Endothelial cell of umbilical vein (primary cell): ENCODE data around the gene MICALL2. TPM values are rescaled to one million over a fixed set of nuclear protein-coding genes. Genes with fewer than 3 reads are reported as not detected.

Experiments
- BruUV-seq: library from RNA; stranded (reverse); fragments of 400-500 nt; replicated peaks from 2 replicates; lab custom pipeline; 2021; lab: Mats Ljungman, UMichigan
- CTCF ChIA-PET: fragments of 300-600, 350-600 bp; sonication (Branson Sonifier 250); formaldehyde crosslinking; loops from one replicate; lab custom pipeline; 2021; ENCODE audit warnings: antibody characterized with exemption, inconsistent platforms; lab: Charles Lee
- POLR2A ChIA-PET: fragments of 300-600, 350-600 bp; sonication (Branson Sonifier 250); formaldehyde crosslinking; loops from one replicate; lab custom pipeline; 2021; ENCODE audit warnings: antibody characterized with exemption, inconsistent platforms; lab: Charles Lee
- DNase-seq: peaks from one replicate; pipeline ENCODE4 v3.0.0-alpha.2; 2011; ENCODE audit warnings: low read depth, low spot score
- FAIRE-seq: peaks from 2 replicates; lab custom pipeline; 2011; peaks lifted over from hg19 to GRCh38; lab: Jason Lieb, UNC
- H2AFZ ChIP-seq: 2 replicates; pipeline ENCODE4 v1.6.0; 2012; ENCODE audit warnings: low read depth, low read length, control low read depth, inconsistent platforms
- H3K27ac ChIP-seq: 2 replicates; pipeline ENCODE4 v1.5.1; 2011; ENCODE audit warnings: low read depth, mild to moderate bottlenecking, control low read depth, low read length, moderate library complexity; ENCODE audit not compliant: insufficient read depth
- H3K27me3 ChIP-seq, 2 experiments: 2 replicates each; pipeline versions ENCODE4 v1.6.0 to v1.6.1; 2011; ENCODE audit warnings: low read length in 2 of 2, mixed read lengths in 1 of 2; ENCODE audit not compliant: control insufficient read depth in 2 of 2, insufficient read depth in 2 of 2
- H3K36me3 ChIP-seq, 2 experiments: 2 replicates in 1 of 2; 3 replicates in 1 of 2; pipeline ENCODE4 v1.5.1; 2011; ENCODE audit warnings: low read length in 2 of 2, mild to moderate bottlenecking in 1 of 2, moderate library complexity in 1 of 2; ENCODE audit not compliant: control insufficient read depth in 2 of 2, insufficient read depth in 2 of 2; ENCODE audit errors: extremely low read depth in 1 of 2
- H3K4me1 ChIP-seq: 3 replicates; pipeline ENCODE4 v1.5.1; 2011; ENCODE audit warnings: mild to moderate bottlenecking, low read length; ENCODE audit not compliant: control insufficient read depth, insufficient read depth; ENCODE audit errors: extremely low read depth
- H3K4me2 ChIP-seq: 2 replicates; pipeline ENCODE4 v1.6.1; 2011; ENCODE audit warnings: low read length, control low read depth, mixed read lengths; ENCODE audit not compliant: insufficient read depth
- H3K4me3 ChIP-seq, 3 experiments: fragments of 200-600 bp in 1 of 3; sonication (generic), shearing (Covaris generic) in 1 of 3; replicated peaks in 1 of 3; 2 replicates each; pipeline ENCODE4 v1.5.1; 2011 to 2016; ENCODE audit warnings: control low read depth in 3 of 3, low read length in 3 of 3, mild to moderate bottlenecking in 2 of 3, inconsistent platforms in 1 of 3, low read depth in 1 of 3, moderate library complexity in 1 of 3; ENCODE audit not compliant: insufficient read depth in 1 of 3
- H3K79me2 ChIP-seq: 2 replicates; pipeline ENCODE4 v1.6.0; 2012; ENCODE audit warnings: low read length, inconsistent platforms; ENCODE audit not compliant: control insufficient read depth, insufficient read depth
- H3K9ac ChIP-seq: replicated peaks from 2 replicates; pipeline ENCODE3; 2011; ENCODE audit warnings: low read length, control low read depth; ENCODE audit not compliant: insufficient read depth; ENCODE audit errors: extremely low read depth
- H3K9me1 ChIP-seq: replicated peaks from 3 replicates; pipeline ENCODE4 v1.6.0; 2011; ENCODE audit warnings: mild to moderate bottlenecking, low read length; ENCODE audit not compliant: control insufficient read depth, insufficient read depth; ENCODE audit errors: extremely low read depth
- H3K9me3 ChIP-seq: replicated peaks from 2 replicates; pipeline ENCODE4 v1.5.1; 2012; ENCODE audit warnings: low read length, inconsistent platforms; ENCODE audit not compliant: control insufficient read depth, insufficient read depth
- H4K20me1 ChIP-seq: replicated peaks from 2 replicates; pipeline ENCODE3; 2011; ENCODE audit warnings: mild to moderate bottlenecking, low read length; ENCODE audit not compliant: control insufficient read depth, insufficient read depth; ENCODE audit errors: extremely low read depth
- CTCF ChIP-seq, 2 donors: IDR thresholded peaks; 1 replicate in 1 of 2; 2 replicates in 1 of 2; pipeline ENCODE4 v1.5.1; 2011; ENCODE audit warnings: low read length in 2 of 2, mild to moderate bottlenecking in 2 of 2, moderate library complexity in 2 of 2, control low read depth in 1 of 2, inconsistent platforms in 1 of 2, low read depth in 1 of 2; ENCODE audit not compliant: insufficient read depth in 1 of 2; ENCODE audit errors: extremely low read depth in 1 of 2
- EZH2 ChIP-seq: IDR thresholded peaks from 2 replicates; pipeline ENCODE4 v1.6.1; 2012; ENCODE audit warnings: borderline replicate concordance, low read depth, mild to moderate bottlenecking, moderate library complexity, low read length, inconsistent platforms; ENCODE audit not compliant: severe bottlenecking
- FOS ChIP-seq: IDR thresholded peaks from 2 replicates; pipeline ENCODE4 v1.6.1; 2011; ENCODE audit warnings: mild to moderate bottlenecking, low read length, moderate library complexity, borderline replicate concordance; ENCODE audit not compliant: insufficient read depth
- GATA2 ChIP-seq: IDR thresholded peaks from 2 replicates; pipeline ENCODE4 v1.7.0; 2011; ENCODE audit warnings: low read depth, mild to moderate bottlenecking, moderate library complexity, mixed read lengths, low read length; ENCODE audit not compliant: insufficient read length, insufficient read depth
- JUN ChIP-seq: IDR thresholded peaks from 2 replicates; pipeline ENCODE4 v1.6.1; 2011; ENCODE audit warnings: borderline replicate concordance, low read depth; ENCODE audit not compliant: insufficient read length, insufficient read depth
- MAX ChIP-seq: IDR thresholded peaks from 2 replicates; pipeline ENCODE4 v1.6.1; 2011; ENCODE audit not compliant: insufficient read depth, insufficient read length
- MYC ChIP-seq: IDR thresholded peaks from one replicate; pipeline ENCODE4 v1.6.1; 2011; ENCODE audit warnings: mild to moderate bottlenecking, low read depth, low read length
- POLR2A ChIP-seq: IDR thresholded peaks from 2 replicates; pipeline ENCODE4 v1.6.1; 2012; ENCODE audit warnings: low read depth, mild to moderate bottlenecking, control low read depth, low read length
- POLR2AphosphoS5 ChIP-seq: IDR thresholded peaks from 2 replicates; pipeline ENCODE4 v1.6.1; 2012; ENCODE audit warnings: low read depth, mild to moderate bottlenecking, control low read depth, low read length, moderate library complexity; ENCODE audit not compliant: insufficient read depth
- dilution Hi-C: fragments of 300-500 bp; cut with MboI; formaldehyde crosslinking; loops from one replicate; pipeline ENCODE4 v1.15.0; 2019; ENCODE audit warnings: low sequenced_read_pairs; ENCODE audit not compliant: extremely low pct_ligation_motif_present
- intact Hi-C: fragments of 100-400 bp; cut with micrococcal nuclease; formaldehyde crosslinking; loops from one replicate; pipeline ENCODE4 v1.10.0; 2022
- polyA plus RNA-seq, 4 experiments: library from polyadenylated mRNA; depleted of rRNA in 3 of 4; stranded (reverse) in 3 of 4; unstranded in 1 of 4; fragments of >200 nt; gene quantifications; 2 replicates each; pipeline versions ENCODE4 v1.2.1 to v1.2.3, GENCODE V29; 2011 to 2012; ENCODE audit warnings: missing spikeins in 1 of 4
- total RNA-seq: library from RNA; stranded (reverse); gene quantifications from 2 replicates; pipeline ENCODE4 v1.2.3, GENCODE V29; 2021

MICALL2 gene
- total and polyA plus RNA-seq, 2 donors (not counting 3 experiments of a cell fraction or from before 2014, with no cell fraction given) = 29.8 to 46.3 TPM

- TF ChIP-seq CTCF (IDR thresholded peaks at IDR 0.05; ENCODE audit: extremely low read depth in 1 of 2, insufficient read depth in 1 of 2, low read depth in 1 of 2, low read length in 2 of 2) (no peak), POLR2A (no peak), JUN (no peak), MYC (no peak), POLR2AphosphoS5 (no peak), FOS (no peak), MAX (no peak), GATA2 (no peak), EZH2 (no peak)
- H2AFZ ChIP-seq = no peak overlapping the region
- H3K79me2 ChIP-seq = peaks cover 42% of the 10 kb centered on the region
- DNase-seq = no peak
- no peaks in the 10 kb centered on the region for H3K9me3 ChIP-seq
- FAIRE-seq = no peak
- peak overlapping the region; percentile 66 for H3K9ac ChIP-seq
- H3K4me3 ChIP-seq = peak overlapping the region; percentile 37 to 81 (median 57)
- intact Hi-C loops (loop anchor here (2.0 kb wide), 2 partner anchors 35 to 75 kb away; no protein-coding TSS in a partner anchor), dilution Hi-C loops (no loop called here)
- ChIA-PET CTCF (interaction anchor here (3.6 to 7.9 kb wide), 2 partner anchors 17 to 26 kb away, joined by 23 to 65 read pairs; no protein-coding TSS in a partner anchor), POLR2A (no interaction called here)
- no peaks in the 10 kb centered on the region for H3K36me3 ChIP-seq
- no peaks in the 10 kb centered on the region for H3K9me1 ChIP-seq
- peak overlapping the region; percentile 67 for H3K4me2 ChIP-seq
- no peaks in the 10 kb centered on the region for H3K27me3 ChIP-seq
- H3K27ac ChIP-seq = peak overlapping the region; percentile 78
- no TSS peak for BruUV-seq
- H4K20me1 ChIP-seq = no peaks in the 10 kb centered on the region
- H3K4me1 ChIP-seq = peaks cover 41% of the 10 kb centered on the region
Observed at GRCh38 chr7:1457949-1458682, 1.2 kb downstream of the MICALL2 start.
